ENCODE measurements around the gene POLN.

DNA sequence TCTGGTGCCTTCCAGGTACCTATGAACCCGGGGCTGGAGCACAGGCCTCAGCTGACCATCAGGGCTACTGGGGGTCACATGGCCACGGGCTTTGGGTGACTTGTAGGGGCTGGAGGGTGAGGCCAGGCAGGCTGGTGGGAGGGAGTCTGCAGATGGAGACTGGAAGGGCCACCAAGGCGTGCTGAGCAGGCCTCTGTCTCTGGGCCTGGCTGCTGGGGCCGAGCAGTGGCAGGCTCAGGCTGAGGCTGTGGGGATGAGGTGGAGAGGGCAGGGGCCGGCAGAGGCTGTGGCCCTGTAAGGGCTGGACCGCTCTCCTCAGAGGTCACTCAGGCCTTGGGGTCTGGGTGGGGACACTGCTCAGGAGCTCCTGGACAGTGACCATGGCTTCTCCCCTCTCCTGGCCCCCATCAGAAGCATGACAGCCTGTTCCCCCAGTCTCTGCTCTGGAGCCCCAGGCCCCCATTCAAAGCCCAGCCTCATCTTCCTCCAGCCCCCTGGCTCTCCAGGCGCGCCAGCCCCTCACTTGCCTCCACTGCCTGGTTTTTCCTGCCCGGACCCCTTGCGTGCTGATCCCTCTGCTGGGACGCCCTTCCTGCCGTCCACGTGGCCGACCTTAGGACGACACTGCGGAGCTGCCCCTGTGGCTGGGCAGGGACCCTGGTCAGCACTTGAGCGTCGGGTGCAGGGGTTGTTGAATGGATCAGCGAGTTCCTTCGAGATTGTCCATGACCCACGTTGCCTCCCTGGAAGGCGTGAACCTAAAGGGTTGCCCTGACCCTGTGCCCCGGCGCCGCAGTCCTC, 193.9 kb downstream of the POLN start:
- TF ChIP-seq POLR2A (IDR thresholded peaks at IDR 0.05; ENCODE audit: low read depth, low read length): no peak
- no peak for TF ChIP-seq CEBPB (IDR thresholded peaks at IDR 0.05; ENCODE audit: low read depth, low read length)
- TF ChIP-seq, protein P1, sequence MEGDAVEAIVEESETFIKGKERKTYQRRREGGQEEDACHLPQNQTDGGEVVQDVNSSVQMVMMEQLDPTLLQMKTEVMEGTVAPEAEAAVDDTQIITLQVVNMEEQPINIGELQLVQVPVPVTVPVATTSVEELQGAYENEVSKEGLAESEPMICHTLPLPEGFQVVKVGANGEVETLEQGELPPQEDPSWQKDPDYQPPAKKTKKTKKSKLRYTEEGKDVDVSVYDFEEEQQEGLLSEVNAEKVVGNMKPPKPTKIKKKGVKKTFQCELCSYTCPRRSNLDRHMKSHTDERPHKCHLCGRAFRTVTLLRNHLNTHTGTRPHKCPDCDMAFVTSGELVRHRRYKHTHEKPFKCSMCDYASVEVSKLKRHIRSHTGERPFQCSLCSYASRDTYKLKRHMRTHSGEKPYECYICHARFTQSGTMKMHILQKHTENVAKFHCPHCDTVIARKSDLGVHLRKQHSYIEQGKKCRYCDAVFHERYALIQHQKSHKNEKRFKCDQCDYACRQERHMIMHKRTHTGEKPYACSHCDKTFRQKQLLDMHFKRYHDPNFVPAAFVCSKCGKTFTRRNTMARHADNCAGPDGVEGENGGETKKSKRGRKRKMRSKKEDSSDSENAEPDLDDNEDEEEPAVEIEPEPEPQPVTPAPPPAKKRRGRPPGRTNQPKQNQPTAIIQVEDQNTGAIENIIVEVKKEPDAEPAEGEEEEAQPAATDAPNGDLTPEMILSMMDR (conservative IDR thresholded peaks at IDR 0.05; ENCODE audit: low read depth, low read length): no peak
- TF ChIP-seq RCOR1 (IDR thresholded peaks at IDR 0.05; ENCODE audit: insufficient replicate concordance, low read length): no peak
- no peak for TF ChIP-seq RAD21 (IDR thresholded peaks at IDR 0.05; ENCODE audit: low read length)
- no peak for TF ChIP-seq MAZ (IDR thresholded peaks at IDR 0.05; ENCODE audit: borderline replicate concordance, low read depth, low read length)
- TF ChIP-seq NFE2L2 (IDR thresholded peaks at IDR 0.05; ENCODE audit: low read depth, low read length): no peak
- TF ChIP-seq RFX5 (IDR thresholded peaks at IDR 0.05; ENCODE audit: low read depth, low read length): no peak
- TF ChIP-seq, protein P2, sequence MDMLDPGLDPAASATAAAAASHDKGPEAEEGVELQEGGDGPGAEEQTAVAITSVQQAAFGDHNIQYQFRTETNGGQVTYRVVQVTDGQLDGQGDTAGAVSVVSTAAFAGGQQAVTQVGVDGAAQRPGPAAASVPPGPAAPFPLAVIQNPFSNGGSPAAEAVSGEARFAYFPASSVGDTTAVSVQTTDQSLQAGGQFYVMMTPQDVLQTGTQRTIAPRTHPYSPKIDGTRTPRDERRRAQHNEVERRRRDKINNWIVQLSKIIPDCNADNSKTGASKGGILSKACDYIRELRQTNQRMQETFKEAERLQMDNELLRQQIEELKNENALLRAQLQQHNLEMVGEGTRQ (IDR thresholded peaks at IDR 0.05; ENCODE audit: low read depth, low read length): no peak
- no peak for TF ChIP-seq MXI1 (IDR thresholded peaks at IDR 0.05; ENCODE audit: borderline replicate concordance, low read depth, low read length)

All from IMR-90 (cell line).